Astrocyte (in vitro differentiated cells and primary cell): Measurements from ENCODE around the gene FAM13A. TPM values are rescaled to one million over a fixed set of nuclear protein-coding genes. Genes with fewer than 3 reads are reported as not detected.
A peak's percentile ranks its signal among the peaks of the same experiment; 100 is the strongest.

Experiments used
- DNase-seq: peaks from one replicate; pipeline ENCODE4 v3.0.0-alpha.2; 2010; ENCODE audit warnings: low read depth
- FAIRE-seq: peaks from 2 replicates; lab custom pipeline; 2011; peaks lifted over from hg19 to GRCh38; lab: Jason Lieb, UNC
- H2AFZ ChIP-seq: 2 replicates; pipeline ENCODE4 v1.6.0; 2012; ENCODE audit warnings: low read depth, low read length, inconsistent platforms
- H3K27ac ChIP-seq: 2 replicates; pipeline ENCODE4 v1.5.1; 2011; ENCODE audit warnings: low read depth, low read length, inconsistent platforms
- H3K27me3 ChIP-seq: 2 replicates; pipeline ENCODE4 v1.6.0; 2011; ENCODE audit warnings: low read length, inconsistent platforms; ENCODE audit not compliant: insufficient read depth
- H3K36me3 ChIP-seq: 2 replicates; pipeline ENCODE4 v1.5.1; 2011; ENCODE audit warnings: low read length, inconsistent platforms; ENCODE audit not compliant: insufficient read depth
- H3K4me1 ChIP-seq: 2 replicates; pipeline ENCODE4 v1.5.1; 2011; ENCODE audit warnings: low read length, inconsistent platforms; ENCODE audit not compliant: insufficient read depth
- H3K4me2 ChIP-seq: 2 replicates; pipeline ENCODE4 v1.6.0; 2012; ENCODE audit warnings: low read length, inconsistent platforms
- H3K4me3 ChIP-seq: 2 replicates; pipeline ENCODE4 v1.5.1; 2011; ENCODE audit warnings: low read depth, mild to moderate bottlenecking, low read length, inconsistent platforms; ENCODE audit not compliant: insufficient read depth
- H3K79me2 ChIP-seq: 2 replicates; pipeline ENCODE4 v1.6.0; 2012; ENCODE audit warnings: mild to moderate bottlenecking, low read length, inconsistent platforms; ENCODE audit not compliant: insufficient read depth
- H3K9ac ChIP-seq: 2 replicates; pipeline ENCODE4 v1.6.0; 2012; ENCODE audit warnings: mild to moderate bottlenecking, low read length, inconsistent platforms
- H3K9me3 ChIP-seq: 2 replicates; pipeline ENCODE4 v1.5.1; 2012; ENCODE audit warnings: low read depth, mild to moderate bottlenecking, low read length, inconsistent platforms; ENCODE audit not compliant: insufficient read depth
- H4K20me1 ChIP-seq: 2 replicates; pipeline ENCODE4 v1.6.0; 2012; ENCODE audit warnings: low read length, inconsistent platforms; ENCODE audit not compliant: insufficient read depth
- H3K27ac Mint-ChIP-seq: one replicate; pipeline ENCODE4 v1.8.0; 2021; ENCODE audit warnings: mild to moderate bottlenecking, mixed read lengths; ENCODE audit not compliant: unreplicated experiment
- H3K27me3 Mint-ChIP-seq: one replicate; pipeline ENCODE4 v1.8.0; 2021; ENCODE audit warnings: low read depth, mixed read lengths; ENCODE audit not compliant: unreplicated experiment
- H3K36me3 Mint-ChIP-seq: one replicate; pipeline ENCODE4 v1.8.0; 2021; ENCODE audit warnings: low read depth, mixed read lengths; ENCODE audit not compliant: unreplicated experiment
- H3K4me1 Mint-ChIP-seq: one replicate; pipeline ENCODE4 v1.8.0; 2021; ENCODE audit warnings: low read depth, mixed read lengths; ENCODE audit not compliant: unreplicated experiment
- H3K4me3 Mint-ChIP-seq: one replicate; pipeline ENCODE4 v1.8.0; 2021; ENCODE audit warnings: mild to moderate bottlenecking, moderate library complexity, mixed read lengths; ENCODE audit not compliant: unreplicated experiment
- H3K9me3 Mint-ChIP-seq: one replicate; pipeline ENCODE4 v1.8.0; 2021; ENCODE audit warnings: mild to moderate bottlenecking, mixed read lengths; ENCODE audit not compliant: unreplicated experiment
- CTCF ChIP-seq: IDR thresholded peaks from 2 replicates; pipeline ENCODE4 v1.5.1; 2011; ENCODE audit warnings: low read depth, mild to moderate bottlenecking, inconsistent platforms, low read length, moderate library complexity; ENCODE audit not compliant: insufficient read depth
- EZH2 ChIP-seq: IDR thresholded peaks from 2 replicates; pipeline ENCODE4 v1.6.1; 2012; ENCODE audit warnings: mild to moderate bottlenecking, low read length, inconsistent platforms; ENCODE audit not compliant: insufficient read depth
- total RNA-seq: library from RNA; stranded (reverse); gene quantifications from 2 replicates; pipeline ENCODE4 v1.2.1, GENCODE V29; 2021

The FAM13A gene
- total RNA-seq, 1 donor from 2014 or later: 12.0 TPM

GRCh38 chr4:88811904-88812303, 245.1 kb downstream of the FAM13A start:
- no peak overlapping the region for H3K27ac Mint-ChIP-seq

GRCh38 chr4:88810325-88810724, 246.7 kb downstream of the FAM13A start:
- no peak overlapping the region for H2AFZ ChIP-seq
- no peak overlapping the region for H3K4me2 ChIP-seq
- no peaks in the 10 kb centered on the region for H3K27me3 Mint-ChIP-seq
- no peaks in the 10 kb centered on the region for H3K9me3 Mint-ChIP-seq
- no peaks in the 10 kb centered on the region for H3K4me1 ChIP-seq
- DNase-seq (no peak), FAIRE-seq (no peak)
- H3K27ac Mint-ChIP-seq: no peak overlapping the region
- H3K79me2 ChIP-seq: no peaks in the 10 kb centered on the region
- H3K27me3 ChIP-seq: no peaks in the 10 kb centered on the region
- H3K36me3 ChIP-seq: no peaks in the 10 kb centered on the region
- H3K4me3 ChIP-seq: no peak overlapping the region
- no peak overlapping the region for H3K9ac ChIP-seq
- H3K27ac ChIP-seq: no peak overlapping the region
- H3K4me3 Mint-ChIP-seq: no peak overlapping the region
- no peaks in the 10 kb centered on the region for H3K9me3 ChIP-seq
- no peaks in the 10 kb centered on the region for H3K4me1 Mint-ChIP-seq
- no peaks in the 10 kb centered on the region for H3K36me3 Mint-ChIP-seq
- TF ChIP-seq CTCF (no peak), EZH2 (no peak)
- no peaks in the 10 kb centered on the region for H4K20me1 ChIP-seq

More at GRCh38 chr4:88811904-88812303, 245.1 kb downstream of the FAM13A start:
- H3K27ac ChIP-seq: no peak overlapping the region
- no peaks in the 10 kb centered on the region for H3K4me1 Mint-ChIP-seq
- no peaks in the 10 kb centered on the region for H3K79me2 ChIP-seq
- H3K27me3 ChIP-seq: no peaks in the 10 kb centered on the region
- no peak for FAIRE-seq
- no peaks in the 10 kb centered on the region for H3K9me3 ChIP-seq
- no peaks in the 10 kb centered on the region for H3K9me3 Mint-ChIP-seq
- H2AFZ ChIP-seq: no peak overlapping the region
- no peak for DNase-seq
- H4K20me1 ChIP-seq: no peaks in the 10 kb centered on the region
- no peak overlapping the region for H3K9ac ChIP-seq
- H3K4me3 Mint-ChIP-seq: no peak overlapping the region
- no peaks in the 10 kb centered on the region for H3K27me3 Mint-ChIP-seq
- no peaks in the 10 kb centered on the region for H3K36me3 Mint-ChIP-seq
- no peak for TF ChIP-seq CTCF
- no peak for TF ChIP-seq EZH2
- no peak overlapping the region for H3K4me2 ChIP-seq
- H3K36me3 ChIP-seq: no peaks in the 10 kb centered on the region
- no peaks in the 10 kb centered on the region for H3K4me1 ChIP-seq
- H3K4me3 ChIP-seq: no peak overlapping the region

- Histone ChIP-seq H2AFZ (no peak overlapping the region), H3K27ac (no peak overlapping the region), H4K20me1 (no peaks in the 10 kb centered on the region), H3K4me3 (no peak overlapping the region), H3K79me2 (no peaks in the 10 kb centered on the region), H3K4me2 (peak overlapping the region; percentile 49), H3K4me1 (no peaks in the 10 kb centered on the region), H3K9ac (no peak overlapping the region), H3K9me3 (no peaks in the 10 kb centered on the region), H3K27me3 (no peaks in the 10 kb centered on the region), H3K36me3 (no peaks in the 10 kb centered on the region)
- Mint-ChIP-seq H3K4me1 (no peaks in the 10 kb centered on the region), H3K27ac (no peak overlapping the region), H3K27me3 (no peaks in the 10 kb centered on the region), H3K9me3 (no peaks in the 10 kb centered on the region), H3K4me3 (no peak overlapping the region), H3K36me3 (no peaks in the 10 kb centered on the region)
- FAIRE-seq (no peak), DNase-seq (no peak)
- TF ChIP-seq EZH2 (no peak), CTCF (no peak)
These were observed 247.3 kb downstream of the FAM13A start for GRCh38 chr4:88809576-88810219.
